ENCODE results near the gene THEM4. TPM values are rescaled to one million over a fixed set of nuclear protein-coding genes. Genes with fewer than 3 reads are reported as not detected.

THEM4 gene
- total RNA-seq, 1 experiment from 2014 or later, result 18.6 TPM

GRCh38 chr1:151864411-151864810 lies 44.9 kb downstream of the THEM4 start:
- Mint-ChIP-seq H3K36me3 (ENCODE audit: insufficient read depth, unreplicated experiment) (no peaks in the 10 kb centered on the region), H3K9me3 (ENCODE audit: low read depth, unreplicated experiment) (no peaks in the 10 kb centered on the region), H3K27ac (ENCODE audit: unreplicated experiment) (no peak overlapping the region), H3K4me3 (ENCODE audit: low read depth, unreplicated experiment) (no peak overlapping the region), H3K27me3 (ENCODE audit: unreplicated experiment) (no peaks in the 10 kb centered on the region), H3K4me1 (ENCODE audit: low read depth, unreplicated experiment) (peaks cover 11% of the 10 kb centered on the region)
- no TSS peak for BruUV-seq (replicated peaks)
- CTCF ChIA-PET, result no interaction called here
- no peak for TF ChIP-seq CTCF (IDR thresholded peaks at IDR 0.05; ENCODE audit: unreplicated experiment)
- no peak for DNase-seq
- intact Hi-C loops (cut with micrococcal nuclease; ENCODE audit: unreplicated experiment), result no loop called here

GRCh38 chr1:151862604-151863003 lies 46.7 kb downstream of the THEM4 start:
- Mint-ChIP-seq H3K27me3 (ENCODE audit: unreplicated experiment) (peaks cover 4% of the 10 kb centered on the region), H3K9me3 (ENCODE audit: low read depth, unreplicated experiment) (no peaks in the 10 kb centered on the region), H3K4me3 (ENCODE audit: low read depth, unreplicated experiment) (no peak overlapping the region), H3K4me1 (ENCODE audit: low read depth, unreplicated experiment) (peaks cover 5% of the 10 kb centered on the region), H3K27ac (ENCODE audit: unreplicated experiment) (no peak overlapping the region), H3K36me3 (ENCODE audit: insufficient read depth, unreplicated experiment) (no peaks in the 10 kb centered on the region)
- CTCF ChIA-PET, result no interaction called here
- intact Hi-C loops (cut with micrococcal nuclease; ENCODE audit: unreplicated experiment), result no loop called here
- no TSS peak for BruUV-seq (replicated peaks)
- no peak for TF ChIP-seq CTCF (IDR thresholded peaks at IDR 0.05; ENCODE audit: unreplicated experiment)
- DNase-seq, result no peak

- CTCF ChIA-PET, result interaction anchor here (1.3 kb wide), 1 partner anchor 11 kb away, joined by 3 read pairs; no protein-coding TSS in a partner anchor
- no peak for DNase-seq
- Mint-ChIP-seq H3K27me3 (ENCODE audit: unreplicated experiment) (peaks cover 17% of the 10 kb centered on the region), H3K36me3 (ENCODE audit: insufficient read depth, unreplicated experiment) (no peaks in the 10 kb centered on the region), H3K4me3 (ENCODE audit: low read depth, unreplicated experiment) (no peak overlapping the region), H3K27ac (ENCODE audit: unreplicated experiment) (no peak overlapping the region), H3K9me3 (ENCODE audit: low read depth, unreplicated experiment) (no peaks in the 10 kb centered on the region), H3K4me1 (ENCODE audit: low read depth, unreplicated experiment) (no peaks in the 10 kb centered on the region)
- intact Hi-C loops (cut with micrococcal nuclease; ENCODE audit: unreplicated experiment), result no loop called here
- no peak for TF ChIP-seq CTCF (IDR thresholded peaks at IDR 0.05; ENCODE audit: unreplicated experiment)
- BruUV-seq (replicated peaks), result no TSS peak
These were observed 48.7 kb downstream of the THEM4 start for GRCh38 chr1:151860504-151861187.

DNA sequence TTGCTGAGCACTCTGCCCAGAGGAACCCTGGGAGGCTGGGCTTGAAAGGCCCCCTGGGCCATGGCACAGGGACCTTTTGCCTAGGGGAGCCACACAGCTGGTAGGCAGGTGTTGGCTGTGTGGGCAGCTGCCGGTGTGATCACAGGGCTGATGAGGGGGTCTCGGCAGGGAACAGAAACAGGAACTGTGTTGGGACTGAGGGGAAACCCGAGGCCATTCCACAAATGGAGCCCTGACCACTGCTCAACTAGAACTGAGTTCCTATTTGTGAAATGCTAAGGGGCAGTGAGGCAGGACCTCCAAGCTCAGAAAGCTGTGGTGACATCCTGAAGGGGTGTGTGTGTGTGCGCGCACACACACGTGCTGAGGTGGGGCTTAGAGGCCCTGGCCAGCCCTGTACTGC lies 49.4 kb downstream of the THEM4 start:
- no peaks in the 10 kb centered on the region for H3K9me3 Mint-ChIP-seq (ENCODE audit: low read depth, unreplicated experiment)
- H3K36me3 Mint-ChIP-seq (ENCODE audit: insufficient read depth, unreplicated experiment), result no peaks in the 10 kb centered on the region
- H3K27me3 Mint-ChIP-seq (ENCODE audit: unreplicated experiment), result peaks cover 17% of the 10 kb centered on the region
- no peak overlapping the region for H3K27ac Mint-ChIP-seq (ENCODE audit: unreplicated experiment)
- no peak for TF ChIP-seq CTCF (IDR thresholded peaks at IDR 0.05; ENCODE audit: unreplicated experiment)
- DNase-seq, result no peak
- BruUV-seq (replicated peaks), result no TSS peak
- CTCF ChIA-PET, result interaction anchor here (1.3 kb wide), 1 partner anchor 12 kb away, joined by 3 read pairs; no protein-coding TSS in a partner anchor
- intact Hi-C loops (cut with micrococcal nuclease; ENCODE audit: unreplicated experiment), result no loop called here
- H3K4me1 Mint-ChIP-seq (ENCODE audit: low read depth, unreplicated experiment), result no peaks in the 10 kb centered on the region
- no peak overlapping the region for H3K4me3 Mint-ChIP-seq (ENCODE audit: low read depth, unreplicated experiment)
